ENCODE data around the gene CLTRN.
A peak's percentile ranks its signal among the peaks of the same experiment; 100 is the strongest.
"Not testable (repeated sequence)": the region's sequence is repeated elsewhere in the genome, so short reads cannot be mapped to it uniquely, and the experiment has no call there.

CLTRN gene

GRCh38 chrX:15664487-15665444 lies at the start of gene CLTRN:
CLTRN (minus strand) TSS chrX:15664805; CDS start chrX:15664775, 30 bp downstream.
- no peak for DNase-seq

GRCh38 chrX:15704273-15704672 lies 39.7 kb upstream of the CLTRN start:
- DNase-seq, result not testable (repeated sequence)

- DNase-seq, result not testable (repeated sequence)
Observed at GRCh38 chrX:15703809-15704208, 39.2 kb upstream of the CLTRN start.

- no peak for DNase-seq
Observed at GRCh38 chrX:15702488-15703371, 38.1 kb upstream of the CLTRN start.

GRCh38 chrX:15696516-15696915 lies 31.9 kb upstream of the CLTRN start:
- DNase-seq, result no peak

- no peak for DNase-seq
Observed at GRCh38 chrX:15694941-15695451, 30.4 kb upstream of the CLTRN start.

GRCh38 chrX:15686818-15687685 lies 22.4 kb upstream of the CLTRN start:
- DNase-seq, result peak; percentile 52

GRCh38 chrX:15683193-15683592 lies 18.6 kb upstream of the CLTRN start:
- no peak for DNase-seq

- DNase-seq, result no peak
Observed at GRCh38 chrX:15681433-15681832, 16.8 kb upstream of the CLTRN start.

GRCh38 chrX:15680401-15680800 lies 15.8 kb upstream of the CLTRN start:
- DNase-seq, result no peak

- DNase-seq, result no peak
Observed at GRCh38 chrX:15679246-15679645, 14.6 kb upstream of the CLTRN start.

GRCh38 chrX:15678339-15678738 lies 13.7 kb upstream of the CLTRN start:
- DNase-seq, result no peak

- no peak for DNase-seq
Observed at GRCh38 chrX:15676886-15677285, 12.3 kb upstream of the CLTRN start.

GRCh38 chrX:15675490-15675921 lies 10.9 kb upstream of the CLTRN start:
- DNase-seq, result peak; percentile 74

GRCh38 chrX:15674841-15675489 lies 10.4 kb upstream of the CLTRN start:
- peak; percentile 83 for DNase-seq

- DNase-seq, result no peak
Observed at GRCh38 chrX:15674514-15674840, 9.9 kb upstream of the CLTRN start.

- DNase-seq, result no peak
Observed at GRCh38 chrX:15673970-15674369, 9.4 kb upstream of the CLTRN start.

GRCh38 chrX:15672881-15673280 lies 8.3 kb upstream of the CLTRN start:
- DNase-seq, result no peak

- no peak for DNase-seq
Observed at GRCh38 chrX:15663439-15663838, 1.2 kb downstream of the CLTRN start.

GRCh38 chrX:15654804-15655203 lies 9.8 kb downstream of the CLTRN start:
- DNase-seq, result not testable (repeated sequence)

GRCh38 chrX:15653961-15654360 lies 10.6 kb downstream of the CLTRN start:
- DNase-seq, result no peak

- not testable (repeated sequence) for DNase-seq
Observed at GRCh38 chrX:15647510-15647909, 17.1 kb downstream of the CLTRN start.
